SK-MEL-5 (cell line): Measurements from ENCODE around the gene CCDC110. TPM values are rescaled to one million over a fixed set of nuclear protein-coding genes. Genes with fewer than 3 reads are reported as not detected.
"Not testable (repeated sequence)": the region's sequence is repeated elsewhere in the genome, so short reads cannot be mapped to it uniquely, and the experiment has no call there.

Experiments used
- DNase-seq: peaks from one replicate; pipeline ENCODE4 v3.0.0-alpha.2; 2016; ENCODE audit warnings: low read depth, low spot score
- in situ Hi-C: cut with HindIII; loops from 2 replicates; pipeline ENCODE4 v1.10.0; 2016; ENCODE audit warnings: low sequenced_read_pairs, high pct_unique_total_duplicates, low pct_unique_long_range_greater_than_20kb
- polyA plus RNA-seq, 2 experiments: library from polyadenylated mRNA; depleted of rRNA; stranded (reverse); fragments of >200 nt; gene quantifications; 2 replicates each; pipeline ENCODE4 v1.2.3, GENCODE V29; 2015
- total RNA-seq: library from RNA; depleted of rRNA; stranded (reverse); fragments of >200 nt; shearing (Covaris generic); gene quantifications from 2 replicates; pipeline ENCODE4 v1.2.3, GENCODE V29; 2014; rRNA removed

The CCDC110 gene
- 0.92 and 2.7 TPM in 2 replicates for total RNA-seq
- polyA plus RNA-seq (2015; cell fraction: cytosol; rRNA removed) = 0.42 and 2.0 TPM in 2 replicates
- 0.76 and 6.4 TPM in 2 replicates for polyA plus RNA-seq (2015; cell fraction: nucleus; rRNA removed)

GRCh38 chr4:185471235-185472102 lies at the start of gene CCDC110:
CCDC110 (minus strand) TSS chr4:185471733; CDS start chr4:185471683, 50 bp downstream.
- peak; percentile 90 for DNase-seq
- in situ Hi-C loops = no loop called here

GRCh38 chr4:185520119-185520518 lies 48.6 kb upstream of the CCDC110 start:
- in situ Hi-C loops = no loop called here

GRCh38 chr4:185518494-185518893 lies 47.0 kb upstream of the CCDC110 start:
- DNase-seq = no peak
- in situ Hi-C loops = no loop called here

More at GRCh38 chr4:185520119-185520518, 48.6 kb upstream of the CCDC110 start:
- no peak for DNase-seq

- DNase-seq = no peak
- in situ Hi-C loops = no loop called here
These were observed 46.5 kb upstream of the CCDC110 start for GRCh38 chr4:185518069-185518468.

- in situ Hi-C loops = no loop called here
These were observed 43.7 kb upstream of the CCDC110 start for GRCh38 chr4:185515248-185515647.

GRCh38 chr4:185514182-185514697 lies 42.7 kb upstream of the CCDC110 start:
- in situ Hi-C loops = no loop called here
- no peak for DNase-seq

More at GRCh38 chr4:185515248-185515647, 43.7 kb upstream of the CCDC110 start:
- DNase-seq = no peak

- no peak for DNase-seq
These were observed 42.1 kb upstream of the CCDC110 start for GRCh38 chr4:185513489-185514181.

GRCh38 chr4:185512516-185512915 lies 41.0 kb upstream of the CCDC110 start:
- in situ Hi-C loops = no loop called here
- DNase-seq = no peak

More at GRCh38 chr4:185513489-185514181, 42.1 kb upstream of the CCDC110 start:
- in situ Hi-C loops = no loop called here

- in situ Hi-C loops, DNase-seq: not testable (repeated sequence)
These were observed 39.7 kb upstream of the CCDC110 start for GRCh38 chr4:185511243-185511642.

GRCh38 chr4:185510806-185511205 lies 39.3 kb upstream of the CCDC110 start:
- in situ Hi-C loops = no loop called here
- DNase-seq = no peak

GRCh38 chr4:185508181-185508580 lies 36.6 kb upstream of the CCDC110 start:
- in situ Hi-C loops = no loop called here

GRCh38 chr4:185506422-185506821 lies 34.9 kb upstream of the CCDC110 start:
- in situ Hi-C loops = no loop called here
- DNase-seq = no peak

More at GRCh38 chr4:185508181-185508580, 36.6 kb upstream of the CCDC110 start:
- DNase-seq = no peak

GRCh38 chr4:185504098-185505047 lies 32.8 kb upstream of the CCDC110 start:
- no peak for DNase-seq
- in situ Hi-C loops = no loop called here

- DNase-seq = no peak
- in situ Hi-C loops = no loop called here
These were observed 30.9 kb upstream of the CCDC110 start for GRCh38 chr4:185502386-185502785.

- DNase-seq = no peak
- in situ Hi-C loops = no loop called here
These were observed 29.0 kb upstream of the CCDC110 start for GRCh38 chr4:185500576-185500975.

GRCh38 chr4:185500035-185500434 lies 28.5 kb upstream of the CCDC110 start:
- no peak for DNase-seq
- in situ Hi-C loops = no loop called here

- DNase-seq = no peak
- in situ Hi-C loops = no loop called here
These were observed 17.1 kb upstream of the CCDC110 start for GRCh38 chr4:185488650-185489049.
